Left colon (tissue), 2 donors: Measurements from ENCODE around the gene CD80. TPM values are rescaled to one million over a fixed set of nuclear protein-coding genes. Genes with fewer than 3 reads are reported as not detected.
A peak's percentile ranks its signal among the peaks of the same experiment; 100 is the strongest.

ENCODE experiments used
- ATAC-seq: fragments of 200-7000 bp; cut with Tn5 transposase; one replicate; pipeline ENCODE4 v1.9.1; 2020; ENCODE audit warnings: mild to moderate bottlenecking, moderate library complexity
- DNase-seq, 2 donors: peaks; one replicate each; pipeline ENCODE4 v3.0.0-alpha.2; 2020
- intact Hi-C, 2 donors: fragments of 100-400 bp; cut with DNase I in 1 of 2; cut with micrococcal nuclease in 1 of 2; formaldehyde crosslinking; loops; one replicate each; pipeline versions ENCODE4 v1.11.2 to v1.14.0; 2022; cut with DNase I, micrococcal nuclease
- total RNA-seq, 2 donors: library from RNA; stranded (reverse); fragmentation: NEBNext Ultra II Directional; extraction: Animal tissue kit (Norgen Biotek cat#: 25700); gene quantifications; one replicate each; pipeline ENCODE4 v1.2.1, GENCODE V29; 2021
- donor health status: DM: no; HTN: no; CAD: no.
- donor health status: DM: yes; HTN: yes; CAD: no.

CD80 gene
- total RNA-seq, 2 donors from 2014 or later: 0.40 to 0.98 TPM

DNA sequence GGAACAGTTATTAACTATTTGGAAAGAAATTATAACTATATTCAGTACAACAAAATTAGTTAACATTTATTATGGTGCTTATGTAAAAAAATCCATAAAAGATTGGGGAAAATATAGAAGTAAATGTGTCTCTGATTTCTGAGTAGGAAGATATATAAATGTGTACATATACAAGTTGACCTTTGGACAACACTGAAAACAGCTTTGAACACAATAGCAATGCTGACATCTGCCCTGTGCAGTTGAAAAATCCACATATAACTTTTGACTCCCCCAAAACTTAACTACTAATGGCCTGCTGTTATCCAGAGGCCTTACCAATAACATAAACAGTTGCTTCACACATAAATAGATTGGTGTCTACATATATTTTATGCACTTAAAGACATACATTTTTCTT lies 48.7 kb downstream of the CD80 start:
- intact Hi-C loops: no loop called here

DNA sequence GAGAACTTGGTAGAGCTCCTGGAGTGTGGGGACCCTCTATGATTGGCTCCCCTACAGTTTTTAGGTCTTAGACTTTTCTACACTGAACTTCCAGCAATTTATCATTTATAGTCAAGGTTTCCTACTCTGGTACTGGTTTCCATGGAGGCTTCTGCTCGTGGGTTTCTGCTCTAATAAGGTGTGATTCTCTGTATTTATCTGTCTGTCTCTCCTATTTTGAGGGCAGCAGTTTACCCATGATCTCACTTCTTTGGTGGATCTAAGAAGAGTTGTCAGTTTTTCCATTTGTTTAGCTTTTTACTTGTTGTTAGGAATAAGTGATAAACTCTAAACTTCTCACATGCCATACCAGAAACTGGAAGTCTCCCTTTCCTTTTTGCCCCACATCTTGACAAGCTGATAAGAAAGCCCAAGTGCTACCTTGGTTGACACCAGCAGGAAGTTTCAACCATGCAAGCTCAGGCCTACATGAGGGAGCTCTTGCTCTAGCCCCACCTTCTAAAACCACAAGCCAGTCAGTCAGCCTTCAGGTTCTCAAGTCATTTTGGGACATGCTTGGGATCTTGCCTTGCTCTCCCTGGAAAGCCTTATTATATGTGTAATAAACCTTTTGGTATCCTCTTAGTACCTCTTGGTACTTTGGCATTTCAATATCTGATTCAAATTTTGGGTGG lies 51.1 kb downstream of the CD80 start:
- ATAC-seq (no peak), DNase-seq (no peak)
- intact Hi-C loops: no loop called here

More for the DNA sequence above, 48.7 kb downstream of the CD80 start:
- ATAC-seq: peak; percentile 52
- no peak for DNase-seq

DNA sequence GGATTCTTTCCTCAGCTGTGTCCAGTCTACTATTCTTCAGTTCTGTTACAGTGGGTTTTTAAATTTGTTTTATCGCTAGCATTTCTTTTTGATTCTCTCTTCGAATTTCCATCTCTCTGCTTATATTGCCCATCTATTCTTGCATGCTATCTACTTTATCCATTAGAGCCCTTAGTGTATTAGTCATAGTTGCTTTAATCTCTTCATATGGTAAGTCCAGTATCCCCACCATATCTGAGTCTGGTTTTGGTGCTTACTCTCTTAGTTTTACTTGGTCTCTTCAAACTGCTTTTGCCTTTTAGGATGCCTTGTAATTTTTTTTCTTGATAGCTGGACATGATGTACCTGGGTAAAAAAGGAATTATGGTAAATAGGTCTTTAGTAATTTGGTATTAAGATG lies 52.0 kb downstream of the CD80 start:
- intact Hi-C loops: no loop called here
- ATAC-seq: no peak

DNA sequence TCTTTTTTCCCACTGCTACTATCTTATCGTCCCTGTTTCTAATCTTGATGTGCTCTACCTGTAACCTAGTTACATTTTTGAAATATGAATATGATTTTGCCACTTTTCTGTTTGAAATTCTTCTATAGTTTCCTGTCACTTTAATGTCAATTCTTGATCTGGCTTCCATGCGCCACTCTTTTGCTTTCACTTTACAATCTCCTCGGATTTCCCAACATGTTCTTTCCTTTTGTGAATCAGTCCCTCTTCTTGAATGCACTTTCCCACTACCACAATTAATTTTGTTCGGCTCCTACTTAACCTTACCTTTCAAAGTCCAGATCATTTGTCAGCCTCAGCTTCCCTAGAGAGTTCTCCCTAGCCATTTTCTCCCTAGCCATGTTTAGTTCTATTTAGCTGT lies 52.8 kb downstream of the CD80 start:
- ATAC-seq: no peak
- intact Hi-C loops: no loop called here
- DNase-seq: no peak

More for the DNA sequence above, 52.0 kb downstream of the CD80 start:
- DNase-seq: no peak

DNA sequence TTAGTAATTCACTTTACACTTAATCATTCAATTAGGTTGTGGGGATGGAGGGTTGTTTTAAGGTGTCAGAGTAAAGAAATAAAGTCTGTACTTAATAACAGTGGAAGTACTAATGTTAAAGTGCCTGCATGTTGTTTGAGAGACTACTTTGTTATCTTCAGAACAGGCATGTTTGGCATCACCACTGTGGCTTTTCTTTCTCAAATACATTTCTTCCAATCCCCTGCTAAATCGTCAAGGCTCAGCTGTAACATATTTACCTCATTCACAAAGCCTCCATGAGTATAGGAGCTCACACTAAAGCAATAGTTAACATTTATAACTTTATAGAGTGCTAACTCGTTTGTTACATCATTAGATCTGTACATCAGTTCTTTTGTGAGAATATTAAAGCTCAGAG lies 58.5 kb downstream of the CD80 start:
- no peak for DNase-seq
- intact Hi-C loops: no loop called here
- no peak for ATAC-seq

DNA sequence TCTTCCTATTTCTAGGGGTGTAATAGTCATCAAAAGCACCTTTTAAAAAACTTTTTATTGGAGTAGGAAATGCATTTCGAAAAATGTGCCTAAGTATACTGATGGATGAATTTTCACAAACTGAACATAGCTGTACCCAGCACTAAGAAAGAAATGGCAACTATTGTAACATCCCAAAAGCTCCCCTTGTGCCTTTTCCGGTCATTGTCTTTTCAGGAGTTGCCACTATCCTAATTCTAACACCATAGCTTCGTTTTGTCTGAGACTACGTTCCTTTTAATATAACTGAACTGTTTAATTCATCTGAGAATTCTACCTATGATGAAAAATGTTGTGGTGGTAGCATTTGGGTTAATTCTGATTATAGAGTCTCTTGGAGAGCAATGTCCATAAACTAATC lies 59.1 kb downstream of the CD80 start:
- no peak for DNase-seq
- no peak for ATAC-seq
- intact Hi-C loops: no loop called here

DNA sequence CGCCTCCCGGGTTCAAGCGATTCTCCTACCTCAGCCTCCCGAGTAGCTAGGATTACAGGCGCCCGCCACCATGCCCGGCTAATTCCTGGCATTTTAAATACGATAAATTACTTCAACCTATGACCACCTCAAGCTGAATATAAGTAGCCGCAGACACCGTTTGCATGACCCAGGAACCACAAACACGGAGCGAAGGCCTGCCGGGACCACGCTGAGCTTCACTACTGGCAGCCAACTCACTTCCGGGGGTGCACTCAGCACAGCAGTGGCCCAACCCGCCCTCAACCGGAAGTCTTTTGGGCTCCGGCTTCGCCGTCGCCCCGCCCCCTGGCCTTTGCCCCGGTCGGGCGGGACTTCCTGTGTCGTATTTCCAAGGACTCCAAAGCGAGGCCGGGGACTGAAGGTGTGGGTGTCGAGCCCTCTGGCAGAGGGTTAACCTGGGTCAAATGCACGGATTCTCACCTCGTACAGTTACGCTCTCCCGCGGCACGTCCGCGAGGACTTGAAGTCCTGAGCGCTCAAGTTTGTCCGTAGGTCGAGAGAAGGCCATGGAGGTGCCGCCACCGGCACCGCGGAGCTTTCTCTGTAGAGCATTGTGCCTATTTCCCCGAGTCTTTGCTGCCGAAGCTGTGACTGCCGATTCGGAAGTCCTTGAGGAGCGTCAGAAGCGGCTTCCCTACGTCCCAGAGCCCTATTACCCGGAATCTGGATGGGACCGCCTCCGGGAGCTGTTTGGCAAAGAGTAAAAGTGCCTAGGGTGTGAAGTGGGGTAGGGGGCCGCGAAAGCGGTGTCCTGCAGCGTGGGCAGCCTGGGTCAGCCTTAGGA lies 61.0 kb downstream of the CD80 start, which contains the start of gene TIMMDC1:
TIMMDC1 (plus strand) TSS at position 362 of the 826 bp plus-strand sequence; CDS start at position 549, 187 bp downstream.
- peak; percentile 98 for ATAC-seq
- intact Hi-C loops: loop anchor here in 1 of 2 donors (10.0 kb wide), 1 partner anchor 176 kb away; the partner anchor contains the start of gene COX17

DNA sequence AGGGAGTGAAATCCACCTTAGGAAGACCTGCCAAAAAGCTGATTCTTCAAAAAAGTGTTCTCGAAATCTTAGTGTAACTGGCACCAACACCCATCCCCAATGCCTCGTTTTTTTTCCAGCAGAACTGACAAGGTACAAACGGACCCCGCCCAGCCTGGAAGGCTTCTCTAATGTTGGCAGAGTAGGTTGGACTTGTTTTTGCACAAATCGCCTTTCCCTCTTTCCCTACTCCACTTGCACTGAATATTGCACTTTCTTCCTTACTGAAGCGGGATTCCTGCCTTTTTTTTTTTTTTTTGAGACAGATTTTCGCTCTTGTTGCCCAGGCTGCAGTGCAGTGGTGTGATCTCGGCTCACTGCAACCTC lies 61.6 kb downstream of the CD80 start:
- DNase-seq (peak; percentile 30 to 60), ATAC-seq (peak; percentile 40)
- intact Hi-C loops: loop anchor here in 1 of 2 donors (10.0 kb wide), 1 partner anchor 177 kb away; the partner anchor contains the start of gene COX17

More for the DNA sequence above, 61.0 kb downstream of the CD80 start, which contains the start of gene TIMMDC1:
- peak; percentile 97 to 98 for DNase-seq

DNA sequence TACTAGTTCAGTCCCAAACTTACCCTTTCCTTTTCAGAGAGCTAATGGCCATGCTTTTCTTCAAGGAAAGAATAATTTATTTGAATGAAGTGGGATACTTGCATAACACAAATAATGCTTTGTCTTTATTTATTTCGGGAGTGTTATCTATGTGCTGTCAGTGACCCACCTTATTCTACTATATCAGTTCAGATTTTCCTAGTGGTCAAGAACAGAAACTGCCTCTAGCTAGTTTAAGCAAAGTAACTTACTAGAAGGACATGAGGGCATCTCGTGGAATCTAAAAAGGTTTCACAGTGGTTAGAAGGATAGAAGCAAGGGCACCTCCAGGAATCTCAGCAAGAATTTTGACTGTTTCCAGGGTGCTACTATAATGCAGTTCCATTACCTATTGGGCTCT lies 64.8 kb downstream of the CD80 start:
- intact Hi-C loops: loop anchor here in 1 of 2 donors (10.0 kb wide), 1 partner anchor 180 kb away; the partner anchor contains the start of gene COX17
- ATAC-seq (no peak), DNase-seq (no peak)

DNA sequence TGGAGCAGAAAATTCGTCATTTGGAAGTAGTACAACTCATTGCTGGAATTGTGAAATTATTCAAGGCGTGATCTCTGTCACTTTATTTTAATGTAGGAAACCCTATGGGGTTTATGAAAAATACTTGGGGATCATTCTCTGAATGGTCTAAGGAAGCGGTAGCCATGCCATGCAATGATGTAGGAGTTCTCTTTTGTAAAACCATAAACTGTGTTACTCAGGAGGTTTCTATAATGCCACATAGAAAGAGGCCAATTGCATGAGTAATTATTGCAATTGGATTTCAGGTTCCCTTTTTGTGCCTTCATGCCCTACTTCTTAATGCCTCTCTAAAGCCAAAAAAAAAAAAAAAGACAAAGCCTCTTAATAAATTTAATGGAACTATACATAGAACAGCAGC lies 66.6 kb downstream of the CD80 start:
- DNase-seq (no peak), ATAC-seq (no peak)
- intact Hi-C loops: loop anchor here in 1 of 2 donors (10.0 kb wide), 1 partner anchor 182 kb away; the partner anchor contains the start of gene COX17

DNA sequence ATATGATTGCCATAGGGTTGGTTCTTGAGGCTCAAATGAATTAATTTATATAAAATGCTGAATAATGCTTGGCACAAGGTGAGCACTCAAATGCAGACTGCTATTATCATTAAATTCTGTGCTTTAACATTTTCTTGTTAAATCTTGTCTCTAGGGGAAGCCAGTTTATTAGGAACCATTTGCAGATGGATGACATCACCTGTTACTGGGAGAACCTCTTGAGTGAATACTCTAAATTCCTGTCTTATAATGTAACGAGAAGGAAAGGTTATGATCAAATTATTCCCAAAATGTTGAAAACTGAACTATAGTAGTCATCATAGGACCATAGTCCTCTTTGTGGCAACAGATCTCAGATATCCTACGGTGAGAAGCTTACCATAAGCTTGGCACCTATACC lies 67.3 kb downstream of the CD80 start:
- intact Hi-C loops: loop anchor here in 1 of 2 donors (10.0 kb wide), 1 partner anchor 183 kb away; the partner anchor contains the start of gene COX17
- ATAC-seq (no peak), DNase-seq (no peak)

DNA sequence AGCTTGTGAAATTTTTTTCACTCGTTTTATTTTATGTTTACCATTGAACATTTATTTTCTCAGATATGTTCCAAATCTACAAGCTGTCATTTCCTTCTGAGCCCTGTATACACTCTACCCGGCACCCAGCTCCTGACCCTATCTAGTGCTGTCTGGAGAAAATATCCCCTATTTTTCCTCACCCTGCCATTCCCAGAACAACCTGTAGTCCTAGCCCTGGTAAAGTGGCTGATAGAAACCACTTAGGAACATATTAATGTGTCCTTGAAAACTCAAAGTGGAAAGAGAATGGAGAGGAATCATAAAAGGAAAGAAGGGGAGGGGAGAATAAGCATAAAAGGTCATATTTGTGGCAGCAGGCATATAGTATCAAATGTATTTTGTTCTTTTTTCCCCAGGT lies 69.3 kb downstream of the CD80 start:
- no peak for ATAC-seq
- DNase-seq: no peak
- intact Hi-C loops: loop anchor here in 1 of 2 donors (10.0 kb wide), 1 partner anchor 185 kb away; the partner anchor contains the start of gene COX17

DNA sequence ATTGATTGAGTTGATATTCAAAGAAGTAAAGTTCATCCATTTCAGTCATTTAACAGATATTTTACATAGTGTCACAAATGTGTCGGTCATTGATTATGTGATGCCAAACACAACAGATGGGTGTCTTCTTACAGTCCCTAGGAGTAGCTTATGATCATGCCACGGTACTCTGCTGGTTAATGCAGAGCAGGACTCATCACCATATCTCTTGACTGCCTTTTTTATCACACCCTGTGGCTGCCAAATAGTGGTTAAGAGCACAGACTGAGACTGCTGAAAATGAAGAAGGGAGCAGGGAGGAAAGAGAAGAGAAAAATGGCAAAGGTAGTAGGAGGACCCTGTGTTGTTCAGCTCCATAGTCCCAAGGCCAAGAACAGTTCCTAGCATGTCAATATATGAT lies 73.9 kb downstream of the CD80 start:
- no peak for DNase-seq
- no peak for ATAC-seq
- intact Hi-C loops: no loop called here

DNA sequence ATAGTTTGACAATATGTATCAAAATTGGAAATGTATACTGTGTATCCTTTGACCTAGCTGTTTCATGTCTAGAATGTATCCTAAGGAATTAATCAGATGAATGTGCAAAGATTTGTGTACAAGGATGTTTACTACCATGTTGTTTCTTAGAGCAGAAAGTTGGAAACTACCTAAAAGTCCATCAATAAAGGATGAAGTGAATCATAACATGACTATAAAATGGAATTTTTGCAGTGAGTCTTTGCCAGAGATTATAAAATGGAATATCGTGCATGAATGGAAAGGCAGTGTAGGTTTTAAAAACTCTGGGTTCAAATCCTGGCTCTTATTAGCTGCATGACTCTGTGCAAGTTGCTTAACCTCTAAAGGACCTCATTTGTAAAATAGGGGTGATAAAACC lies 76.3 kb downstream of the CD80 start:
- no peak for DNase-seq
- no peak for ATAC-seq
- intact Hi-C loops: no loop called here

DNA sequence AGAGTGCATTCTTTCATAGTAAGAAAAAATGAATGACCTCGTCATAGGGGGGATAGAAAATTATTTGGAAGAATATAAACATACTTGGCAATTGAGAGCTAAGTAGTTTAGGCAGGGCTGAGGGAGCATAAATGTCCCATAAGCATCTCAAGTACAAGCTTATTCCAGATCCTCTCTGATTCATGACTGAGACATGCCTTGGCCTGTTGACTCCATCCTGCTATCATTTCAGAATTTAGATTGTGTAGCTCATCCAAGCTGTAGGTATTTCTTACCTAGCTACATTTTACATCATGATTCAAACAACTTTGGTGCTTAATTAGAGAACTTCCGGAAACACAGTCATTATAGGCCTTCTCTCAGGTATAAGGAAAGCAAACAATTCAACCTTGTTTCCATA lies 78.3 kb downstream of the CD80 start:
- ATAC-seq: no peak
- intact Hi-C loops: no loop called here
- no peak for DNase-seq

Other genes with a start within 250 kb of the CD80 start
- 10 to 100 TPM; 26.3 to 37.3 TPM for gene TMEM39A, start 96.0 kb downstream of the CD80 start, total RNA-seq
- gene POGLUT1, start 90.7 kb downstream of the CD80 start, total RNA-seq: 10 to 100 TPM; 15.7 to 19.6 TPM
- 10 to 100 TPM; 91.4 to 92.4 TPM for gene TIMMDC1, start 61.1 kb downstream of the CD80 start, total RNA-seq
- gene ADPRH, start 19.9 kb upstream of the CD80 start, total RNA-seq: 1 to 10 TPM; 2.3 to 2.9 TPM
- gene PLA1A, start 38.3 kb upstream of the CD80 start, total RNA-seq: 1 to 10 TPM; 1.3 to 1.9 TPM
- gene POPDC2, start 101.0 kb upstream of the CD80 start, total RNA-seq: 10 to 100 TPM in 1 of 2 donors, 1 to 10 TPM in 1; 1.1 to 13.9 TPM
- 10 to 100 TPM; 46.0 to 56.8 TPM for gene COX17, start 117.8 kb upstream of the CD80 start, total RNA-seq
- gene CFAP91, start 143.4 kb upstream of the CD80 start, total RNA-seq: 1 to 10 TPM in 1 of 2 donors, under 1 TPM in 1; 0.52 to 1.3 TPM
- 10 to 100 TPM; 71.2 to 90.8 TPM for gene NR1I2, start 222.5 kb upstream of the CD80 start, total RNA-seq